ENCODE data around the gene NOXO1. TPM values are rescaled to one million over a fixed set of nuclear protein-coding genes. Genes with fewer than 3 reads are reported as not detected.

Gene NOXO1
- total RNA-seq, 4 donors from 2014 or later = not detected

- peaks cover 7% of the 10 kb centered on the region for H3K27me3 ChIP-seq
- peaks cover 12 to 13% of the 10 kb centered on the region in 2 donors for H3K36me3 ChIP-seq
- TF ChIP-seq, protein P1, sequence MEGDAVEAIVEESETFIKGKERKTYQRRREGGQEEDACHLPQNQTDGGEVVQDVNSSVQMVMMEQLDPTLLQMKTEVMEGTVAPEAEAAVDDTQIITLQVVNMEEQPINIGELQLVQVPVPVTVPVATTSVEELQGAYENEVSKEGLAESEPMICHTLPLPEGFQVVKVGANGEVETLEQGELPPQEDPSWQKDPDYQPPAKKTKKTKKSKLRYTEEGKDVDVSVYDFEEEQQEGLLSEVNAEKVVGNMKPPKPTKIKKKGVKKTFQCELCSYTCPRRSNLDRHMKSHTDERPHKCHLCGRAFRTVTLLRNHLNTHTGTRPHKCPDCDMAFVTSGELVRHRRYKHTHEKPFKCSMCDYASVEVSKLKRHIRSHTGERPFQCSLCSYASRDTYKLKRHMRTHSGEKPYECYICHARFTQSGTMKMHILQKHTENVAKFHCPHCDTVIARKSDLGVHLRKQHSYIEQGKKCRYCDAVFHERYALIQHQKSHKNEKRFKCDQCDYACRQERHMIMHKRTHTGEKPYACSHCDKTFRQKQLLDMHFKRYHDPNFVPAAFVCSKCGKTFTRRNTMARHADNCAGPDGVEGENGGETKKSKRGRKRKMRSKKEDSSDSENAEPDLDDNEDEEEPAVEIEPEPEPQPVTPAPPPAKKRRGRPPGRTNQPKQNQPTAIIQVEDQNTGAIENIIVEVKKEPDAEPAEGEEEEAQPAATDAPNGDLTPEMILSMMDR (IDR thresholded peaks at IDR 0.05) = peak in 3 of 6 experiments; percentile 17 to 42 (median 32)
- peak in 1 of 2 donors; percentile 54 for TF ChIP-seq POLR2A (IDR thresholded peaks at IDR 0.05)
- peaks cover 5 to 24% of the 10 kb centered on the region in 2 donors for H3K4me1 ChIP-seq
- no peaks in the 10 kb centered on the region for H3K9me3 ChIP-seq
- DNase-seq = peak; percentile 86 to 87
- H3K4me3 ChIP-seq (replicated peaks in 1 of 3) = peak within 1 kb of the TSS; percentile 46 to 85 (median 51)
- peak within 1 kb of the TSS in 2 of 3 donors; percentile 57 to 62 for H3K27ac ChIP-seq
- intact Hi-C loops (cut with DNase I) = no loop called here
- WGBS, 2 donors = no CpG with 5 or more reads among the region's 109 CpGs
These were observed 2.5 kb upstream of the NOXO1 start, which contains the start of gene GFER for GRCh38 chr16:1983544-1984346. TSS of gene GFER (plus strand) at chr16:1984193. CDS start at chr16:1984219, 26 bp downstream.

DNA sequence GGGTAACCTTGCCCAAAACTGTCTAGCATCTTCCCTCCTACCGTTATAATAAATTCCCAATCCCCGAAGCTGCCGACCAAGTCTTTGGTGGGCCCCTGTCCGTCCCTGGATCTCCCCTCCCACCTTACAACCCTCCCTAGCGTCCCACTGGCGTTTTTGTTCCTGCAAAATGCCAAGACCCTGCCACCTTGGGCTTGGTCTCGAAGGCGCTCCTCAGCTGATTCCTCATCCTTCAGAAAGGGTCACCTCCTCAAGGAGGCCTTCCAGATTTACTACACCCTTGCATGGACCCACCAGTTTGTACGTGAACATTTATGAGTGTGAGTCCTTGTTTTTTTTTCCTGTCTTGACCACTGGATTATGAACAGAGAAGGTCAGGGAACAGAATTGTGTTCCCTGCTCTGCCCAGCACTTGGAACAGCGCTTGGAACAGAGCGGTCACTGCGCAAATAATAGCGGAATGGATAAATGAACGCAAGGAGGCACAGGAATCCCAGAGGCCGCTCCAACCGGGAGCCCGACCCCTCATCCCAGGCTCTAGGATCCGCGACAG lies 1.8 kb upstream of the NOXO1 start:
- Histone ChIP-seq H3K27ac (peak overlapping the region in 1 of 3 donors; percentile 49), H3K27me3 (peaks cover 13% of the 10 kb centered on the region)

GRCh38 chr16:1982013-1982433 lies 754 bp upstream of the NOXO1 start:
- H3K27me3 ChIP-seq = peaks cover 13% of the 10 kb centered on the region
- no peak overlapping the region for H3K27ac ChIP-seq
- DNase-seq = no peak
- H3K9me3 ChIP-seq = no peaks in the 10 kb centered on the region
- no peak overlapping the region for H3K4me3 ChIP-seq (replicated peaks in 1 of 3)
- intact Hi-C loops (cut with DNase I) = no loop called here
- 60 to 77% methylated on average over 4 to 5 of the region's 5 CpGs for WGBS, 2 donors
- H3K36me3 ChIP-seq = peaks cover 29% of the 10 kb centered on the region in 2 donors
- peaks cover 5 to 24% of the 10 kb centered on the region in 2 donors for H3K4me1 ChIP-seq
- TF ChIP-seq, protein P1 (IDR thresholded peaks at IDR 0.05) = no peak
- TF ChIP-seq POLR2A (IDR thresholded peaks at IDR 0.05) = no peak

More for the DNA sequence above, 1.8 kb upstream of the NOXO1 start:
- intact Hi-C loops (cut with DNase I) = no loop called here
- peak overlapping the region in 1 of 3 donors; percentile 85 for H3K4me3 ChIP-seq (replicated peaks in 1 of 3)
- peaks cover 19% of the 10 kb centered on the region in 2 donors for H3K36me3 ChIP-seq
- TF ChIP-seq POLR2A (IDR thresholded peaks at IDR 0.05) = no peak
- TF ChIP-seq, protein P1 (IDR thresholded peaks at IDR 0.05) = no peak
- 27 to 29% methylated on average over 17 of the region's 19 CpGs for WGBS, 2 donors
- no peaks in the 10 kb centered on the region for H3K9me3 ChIP-seq
- peaks cover 5 to 24% of the 10 kb centered on the region in 2 donors for H3K4me1 ChIP-seq
- no peak for DNase-seq

GRCh38 chr16:1980770-1981087 lies 540 bp downstream of the NOXO1 start:
- no peak overlapping the region for H3K4me3 ChIP-seq (replicated peaks in 1 of 3)
- DNase-seq = no peak
- peaks cover 13% of the 10 kb centered on the region for H3K27me3 ChIP-seq
- H3K36me3 ChIP-seq = peaks cover 32 to 35% of the 10 kb centered on the region in 2 donors
- no peak overlapping the region for H3K27ac ChIP-seq
- intact Hi-C loops (cut with DNase I) = no loop called here
- no peaks in the 10 kb centered on the region for H3K9me3 ChIP-seq
- TF ChIP-seq POLR2A (IDR thresholded peaks at IDR 0.05) = no peak
- TF ChIP-seq, protein P1 (IDR thresholded peaks at IDR 0.05) = no peak
- peaks cover 5 to 24% of the 10 kb centered on the region in 2 donors for H3K4me1 ChIP-seq
- 19% methylated on average over 13 of the region's 16 CpGs; no CpG with 5 or more reads in 1 of the 2 donors for WGBS, 2 donors

All from thyroid gland (tissue), 4 donors.